NK-92 treated with Interleukin-12 subunit alpha and Interleukin-12 subunit beta, amount 100 ng/mL, for 24 hours (cell line): ENCODE results near the gene LIPI.
"Not testable (repeated sequence)": the region's sequence is repeated elsewhere in the genome, so short reads cannot be mapped to it uniquely, and the experiment has no call there.

ENCODE experiments used
- DNase-seq: peaks from one replicate; lab custom pipeline; 2025; lab: John Stamatoyannopoulos, UW

Gene LIPI

DNA sequence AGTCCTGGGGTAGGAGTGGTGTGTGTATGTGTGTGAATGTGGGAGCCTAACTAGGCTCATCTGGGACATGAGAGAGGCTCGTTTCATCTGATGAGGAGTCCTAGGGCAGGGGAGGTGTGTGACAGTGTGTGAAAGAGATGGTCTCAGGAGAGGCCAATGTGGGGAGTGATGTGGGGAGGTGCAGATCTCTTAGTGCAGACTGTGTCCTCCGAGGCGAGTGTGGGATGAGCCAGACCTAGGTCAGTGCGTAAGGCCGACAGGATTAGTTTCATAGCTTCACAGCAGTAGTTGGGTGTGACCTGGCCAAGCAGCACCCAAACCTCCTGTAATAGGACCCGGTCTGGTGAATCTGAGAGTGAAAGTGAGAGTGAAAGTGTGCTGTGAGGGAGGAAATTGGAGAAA is 94.7 kb downstream of the LIPI start:
- DNase-seq = no peak

DNA sequence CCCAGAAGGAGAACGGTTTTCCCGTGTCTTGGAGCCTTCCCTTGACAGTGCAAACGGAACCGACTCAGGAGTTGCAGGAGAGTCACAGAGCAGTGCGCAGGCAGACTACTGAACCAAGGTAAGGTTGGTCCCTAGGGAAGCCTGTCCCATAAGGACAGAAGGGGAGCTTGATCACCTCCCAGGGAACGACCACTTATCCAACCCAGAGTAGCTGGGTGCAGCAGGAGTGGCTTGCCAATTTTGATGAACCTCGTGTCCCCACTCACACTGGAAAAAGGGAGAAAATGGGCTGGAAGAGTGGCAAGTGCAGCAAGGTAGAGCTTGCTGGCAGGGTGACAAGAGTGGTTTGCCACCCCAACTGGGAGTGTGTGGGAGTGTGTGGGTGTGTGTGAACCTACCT is 95.1 kb downstream of the LIPI start:
- DNase-seq = no peak

DNA sequence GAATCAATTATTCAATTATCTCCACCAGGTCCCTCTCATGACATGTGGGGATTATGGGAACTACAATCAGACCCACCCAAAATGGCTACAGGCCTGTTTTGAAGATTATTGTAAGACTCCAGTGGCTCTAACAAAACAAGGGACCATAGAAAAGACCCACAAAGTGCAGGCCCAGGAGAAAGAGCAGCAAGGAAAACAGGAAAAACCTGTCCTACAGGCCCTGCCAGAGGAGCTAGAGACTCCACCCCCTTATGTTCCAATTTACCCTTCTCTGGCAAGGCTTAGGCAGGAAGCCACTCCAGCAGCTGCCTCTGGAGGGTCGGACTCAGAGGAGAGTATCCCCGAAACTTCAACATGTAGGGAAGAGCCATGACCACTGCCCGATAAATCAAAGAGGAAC is 96.5 kb downstream of the LIPI start:
- no peak for DNase-seq

DNA sequence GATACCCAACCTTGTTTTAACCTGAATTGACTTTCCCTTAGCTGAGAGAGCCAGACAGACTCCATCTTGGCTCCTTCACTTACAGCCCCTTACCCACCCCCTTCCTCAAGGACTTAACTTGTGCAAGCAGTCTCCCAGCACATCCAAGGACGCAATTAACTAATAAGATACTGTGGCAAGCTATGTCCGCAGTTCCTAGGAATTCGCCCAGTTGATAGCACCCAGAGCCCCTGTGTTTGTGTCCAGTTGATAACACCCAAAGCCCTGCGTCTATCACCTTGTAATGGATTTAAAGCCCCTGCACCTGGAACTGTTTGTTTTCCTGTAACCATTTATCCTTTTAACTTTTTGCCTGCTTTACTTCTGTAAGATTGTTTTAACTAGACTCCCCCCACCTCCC is 106.2 kb downstream of the LIPI start:
- not testable (repeated sequence) for DNase-seq

DNA sequence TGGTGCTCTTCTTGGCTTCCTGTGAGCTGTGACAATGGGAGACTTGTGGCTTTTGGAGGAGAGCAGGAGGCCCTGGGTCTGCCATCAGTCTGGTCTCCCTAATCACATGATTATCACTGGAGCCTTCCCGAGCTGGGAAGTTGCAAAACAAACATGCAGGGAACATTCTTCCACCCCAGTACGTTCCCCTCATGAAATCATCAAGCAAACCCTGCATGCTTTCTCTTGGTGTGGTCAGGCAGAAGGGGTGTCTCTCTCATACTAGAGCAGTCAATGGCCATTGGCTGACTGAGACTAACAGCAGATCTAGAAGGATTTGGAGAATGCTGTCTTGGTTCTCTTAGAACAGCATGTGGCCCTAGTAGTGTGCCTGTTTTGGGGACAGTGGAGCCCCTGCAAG is 111.2 kb downstream of the LIPI start:
- DNase-seq = no peak

DNA sequence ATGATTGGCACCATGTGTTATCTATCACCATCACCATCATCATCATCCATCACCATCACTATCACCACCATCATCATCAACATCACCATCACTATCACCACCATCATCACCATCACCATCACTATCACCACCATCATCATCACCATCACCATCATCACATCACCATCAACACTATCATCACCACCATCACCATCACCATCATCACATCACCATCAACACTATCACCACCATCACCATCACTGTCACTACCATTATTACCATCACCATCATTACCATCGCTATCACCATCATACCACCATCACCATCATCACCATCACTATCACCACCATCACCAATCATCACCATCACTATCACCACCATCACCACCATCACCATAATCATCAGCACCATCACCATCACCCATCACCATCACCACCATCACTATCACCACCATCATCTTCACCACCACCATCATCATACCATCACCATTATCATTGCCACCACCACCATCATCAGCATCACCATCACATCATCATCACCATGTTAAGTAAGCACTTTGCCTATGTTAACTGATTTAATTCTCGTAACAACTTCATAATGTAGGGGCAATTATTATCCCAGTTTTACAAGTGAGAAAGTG is 112.8 kb downstream of the LIPI start:
- DNase-seq = no peak

DNA sequence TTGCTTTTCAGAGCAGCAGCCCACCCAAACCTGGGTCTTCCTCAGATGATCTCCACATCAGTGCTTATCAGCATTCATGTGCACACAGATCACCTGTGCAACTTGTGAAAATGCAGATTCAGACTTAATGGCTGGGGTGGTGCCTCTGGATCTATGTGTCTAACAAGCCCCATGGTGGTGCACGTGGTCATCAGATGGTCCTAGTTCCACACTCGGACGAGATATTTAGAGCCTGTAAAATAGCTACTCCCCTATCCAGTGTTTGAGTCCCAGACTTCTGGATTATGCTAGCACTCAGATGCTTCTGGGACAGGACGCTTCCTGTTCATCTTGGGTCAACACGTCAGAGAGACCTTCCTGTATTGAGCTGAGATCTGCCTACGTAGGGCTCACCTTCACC is 114.2 kb downstream of the LIPI start:
- DNase-seq = no peak

DNA sequence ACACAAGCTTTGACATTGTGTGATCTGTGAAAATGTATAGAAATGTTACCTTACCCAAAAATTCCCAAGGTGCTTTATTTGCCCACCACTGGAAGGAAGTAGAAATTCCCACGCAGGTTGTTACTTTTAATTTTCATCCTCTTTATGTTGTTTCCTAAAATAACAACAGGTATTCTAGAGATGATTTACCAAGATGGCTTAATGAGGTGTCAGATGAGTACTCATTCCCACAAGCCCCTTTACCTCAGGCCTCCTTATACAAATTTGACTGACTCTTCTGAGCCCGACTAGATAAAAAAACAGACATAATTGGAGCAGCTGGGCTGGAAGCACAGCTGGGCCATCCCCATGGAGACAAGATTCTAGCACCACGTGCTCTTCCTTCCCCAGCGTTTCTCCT is 114.6 kb downstream of the LIPI start:
- no peak for DNase-seq

DNA sequence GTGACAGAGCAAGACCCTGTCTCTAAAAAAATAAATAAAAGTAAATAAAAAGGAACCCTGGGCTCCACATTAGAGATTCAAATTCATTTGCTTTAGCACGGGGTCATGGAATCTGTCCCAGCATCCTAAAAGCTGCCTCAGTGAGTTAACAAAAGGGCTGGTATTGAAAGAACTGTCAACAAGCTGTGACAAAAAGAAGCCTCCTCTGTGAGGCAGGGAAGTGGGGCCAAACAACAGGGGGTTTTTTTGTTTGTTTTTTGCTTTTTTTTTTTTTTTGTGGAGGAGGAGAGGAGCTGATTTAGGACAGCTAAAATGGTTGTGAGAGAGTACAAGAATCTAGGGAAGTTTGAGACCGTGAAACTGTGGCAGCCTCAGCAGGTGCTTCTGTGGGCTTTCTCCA is 115.7 kb downstream of the LIPI start:
- no peak for DNase-seq

DNA sequence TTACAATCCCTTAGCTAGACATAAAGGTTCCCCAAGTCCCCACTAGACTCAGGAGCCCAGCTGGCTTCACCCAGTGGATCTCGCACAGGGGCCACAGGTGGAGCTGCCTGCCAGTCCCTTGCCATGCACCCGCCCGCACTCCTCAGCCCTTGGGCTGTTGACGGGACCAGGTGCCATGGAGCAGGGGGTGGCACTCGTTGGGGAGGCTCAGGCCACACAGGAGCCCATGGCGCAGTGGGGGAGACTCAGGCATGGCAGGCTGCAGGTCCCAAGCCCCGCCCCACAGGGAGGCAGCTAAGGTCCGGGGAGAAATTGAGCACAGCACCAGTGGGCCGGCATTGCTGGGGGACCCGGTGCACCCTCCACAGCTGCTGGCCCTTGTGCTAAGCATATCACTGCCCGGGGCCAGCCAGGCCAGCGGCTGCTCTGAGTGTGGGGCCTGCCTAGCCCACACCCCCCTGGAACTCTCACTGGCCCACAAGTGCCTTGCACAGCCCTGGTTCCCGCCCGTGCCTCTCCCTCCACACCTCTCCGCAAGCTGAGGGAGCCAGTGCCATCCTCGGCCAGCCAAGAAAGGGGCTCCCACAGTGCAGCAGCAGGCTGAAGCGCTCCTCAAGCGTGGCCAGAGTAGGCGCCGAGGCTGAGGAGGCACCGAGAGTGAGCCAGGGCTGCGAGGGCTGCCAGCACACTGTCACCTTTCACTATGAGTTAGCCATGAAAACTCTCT is 117.8 kb downstream of the LIPI start:
- no peak for DNase-seq

DNA sequence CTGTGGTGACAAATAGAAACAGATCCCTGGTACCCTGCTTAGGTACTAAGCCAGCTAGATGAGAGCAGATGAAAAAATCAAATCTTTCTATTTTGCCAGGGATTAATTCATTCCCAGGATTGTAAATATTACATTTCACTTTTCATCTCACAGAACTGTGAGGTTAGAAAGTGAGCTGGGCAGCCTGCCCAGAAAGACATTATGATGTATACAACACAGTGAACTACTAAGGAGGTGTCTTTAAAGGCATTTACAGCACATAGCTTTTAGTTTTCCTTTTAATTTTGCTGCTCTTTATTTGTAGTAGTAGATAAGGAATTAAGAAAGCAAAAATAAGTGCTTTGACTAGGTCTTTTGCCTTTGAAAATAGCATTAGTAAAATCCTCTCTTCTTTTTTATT is 120.6 kb downstream of the LIPI start:
- DNase-seq = not testable (repeated sequence)

DNA sequence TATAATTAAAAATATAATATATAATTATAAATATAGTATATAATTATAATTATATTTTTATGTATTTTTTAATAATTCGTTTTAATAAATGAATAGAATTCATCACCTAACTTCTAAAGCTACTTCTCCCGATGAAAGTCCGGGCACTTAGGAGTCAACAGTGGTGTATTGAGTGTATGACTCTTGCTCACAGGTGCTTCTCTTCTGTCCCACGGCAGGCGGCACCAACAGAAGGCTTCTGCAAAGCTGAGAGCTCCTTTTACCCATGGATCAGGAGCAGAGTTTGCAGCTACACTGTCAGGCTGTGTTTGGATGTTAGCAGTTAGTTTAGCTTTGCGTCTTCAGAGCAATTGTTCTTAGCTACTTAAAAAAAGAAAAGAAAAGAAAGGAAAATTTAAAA is 122.4 kb downstream of the LIPI start:
- no peak for DNase-seq

DNA sequence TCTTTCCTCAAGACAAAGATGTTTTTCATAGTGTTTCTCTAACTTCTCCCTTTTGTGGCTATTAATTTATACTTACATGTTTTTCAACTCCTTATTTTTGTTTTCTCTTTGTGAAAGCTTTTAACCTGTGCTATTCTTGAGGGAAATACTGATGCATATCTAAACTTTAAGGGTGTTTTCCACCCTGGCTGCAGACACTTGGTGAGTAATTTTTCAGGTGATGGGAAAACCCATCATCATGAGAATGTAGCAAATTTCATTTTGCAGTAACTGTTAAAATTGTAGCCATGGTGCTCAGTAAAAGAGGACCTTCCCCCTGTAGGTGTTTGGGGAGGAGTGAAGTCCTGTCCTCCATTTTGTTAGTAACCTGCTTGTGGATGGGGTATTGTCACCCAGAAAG is 124.2 kb downstream of the LIPI start:
- no peak for DNase-seq

DNA sequence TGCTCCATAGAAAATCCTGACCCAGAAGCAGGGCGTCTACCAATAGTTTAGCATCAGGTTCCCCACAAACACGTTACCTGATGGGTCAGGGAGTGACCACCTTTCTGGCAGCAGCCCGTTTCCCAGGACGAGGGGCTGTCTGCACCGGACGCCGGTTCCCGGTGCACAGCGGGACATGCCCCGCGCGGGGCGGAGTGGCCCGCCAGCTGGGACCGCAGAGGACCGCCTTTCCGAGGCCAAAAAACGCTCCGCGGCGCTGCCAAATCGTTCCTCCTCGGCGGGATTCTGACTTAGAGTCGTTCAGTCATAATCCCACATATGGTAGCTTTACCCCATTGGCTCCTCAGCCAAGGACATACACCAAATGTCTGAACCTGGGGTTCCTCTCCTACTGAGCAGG is 126.1 kb downstream of the LIPI start:
- no peak for DNase-seq

DNA sequence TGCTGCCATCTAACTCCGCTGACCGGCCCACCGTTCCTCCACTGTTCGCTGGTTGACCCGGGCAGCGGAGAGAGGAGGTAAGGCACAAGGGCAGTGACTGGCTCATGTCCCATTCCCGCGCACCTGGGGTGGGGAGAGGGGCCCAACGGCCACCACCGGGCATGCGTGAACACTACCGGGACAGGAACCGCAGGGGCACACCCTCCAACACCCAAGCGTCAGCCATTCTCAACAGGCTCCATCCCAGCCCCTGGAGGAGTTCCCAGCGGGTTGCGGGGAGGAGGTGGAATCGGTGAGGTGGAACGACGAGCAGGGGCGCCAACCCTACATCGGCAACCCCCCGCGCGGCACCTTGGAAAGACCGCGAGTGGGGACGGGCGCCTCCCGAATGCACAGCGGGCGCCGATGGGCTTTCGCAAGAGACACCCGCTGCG is 126.7 kb downstream of the LIPI start:
- no peak for DNase-seq

DNA sequence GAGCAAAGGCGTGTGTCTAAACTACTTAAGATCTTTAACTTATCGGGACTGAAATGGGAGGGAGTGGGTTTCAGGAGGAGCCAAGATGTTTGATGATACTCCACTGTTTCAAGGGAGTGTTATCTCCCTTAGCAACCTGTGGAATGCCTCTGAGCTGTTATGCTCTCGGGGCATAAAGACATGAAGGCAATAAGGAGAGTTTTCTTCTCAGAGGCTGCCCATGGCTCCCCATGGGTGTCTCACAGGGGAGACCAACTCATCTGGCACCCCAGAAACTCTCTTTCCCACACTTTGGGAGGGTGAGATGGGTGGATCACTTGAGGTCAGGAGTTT is 130.0 kb downstream of the LIPI start:
- DNase-seq = no peak

DNA sequence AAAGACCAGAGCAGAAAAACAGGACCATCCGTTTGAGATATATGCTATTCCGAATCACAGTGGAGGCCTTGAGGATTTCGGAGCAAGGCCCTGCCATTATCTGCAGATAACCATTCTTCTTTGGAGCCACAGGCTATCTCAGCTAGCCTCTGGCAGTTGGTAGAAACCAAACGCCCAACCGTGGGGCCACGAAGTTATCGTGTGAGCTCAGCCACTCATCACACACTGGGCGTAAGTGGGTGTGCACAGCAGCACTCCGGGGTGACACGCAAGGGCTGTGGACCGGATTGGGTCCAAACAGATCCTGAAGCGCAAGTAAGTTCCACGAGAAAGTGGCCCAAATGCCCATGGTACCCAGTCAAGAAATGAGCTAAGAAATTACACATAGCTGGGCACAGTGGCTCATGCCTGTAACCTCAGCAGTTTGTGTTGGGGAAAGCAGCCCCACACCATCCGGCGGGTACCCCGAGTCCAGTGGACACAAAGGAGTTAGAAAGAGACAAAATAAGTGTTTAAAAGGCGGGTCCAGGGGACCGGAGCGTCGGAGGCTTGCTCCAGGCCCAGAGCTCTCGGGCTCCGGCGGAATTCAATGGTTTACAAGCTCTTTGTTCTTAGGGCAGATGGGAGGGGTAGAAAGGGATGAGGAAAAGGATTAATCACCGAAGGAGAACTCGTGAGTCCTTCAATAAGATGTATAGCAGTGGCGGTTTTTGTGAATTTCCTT is 130.6 kb downstream of the LIPI start:
- DNase-seq = no peak

DNA sequence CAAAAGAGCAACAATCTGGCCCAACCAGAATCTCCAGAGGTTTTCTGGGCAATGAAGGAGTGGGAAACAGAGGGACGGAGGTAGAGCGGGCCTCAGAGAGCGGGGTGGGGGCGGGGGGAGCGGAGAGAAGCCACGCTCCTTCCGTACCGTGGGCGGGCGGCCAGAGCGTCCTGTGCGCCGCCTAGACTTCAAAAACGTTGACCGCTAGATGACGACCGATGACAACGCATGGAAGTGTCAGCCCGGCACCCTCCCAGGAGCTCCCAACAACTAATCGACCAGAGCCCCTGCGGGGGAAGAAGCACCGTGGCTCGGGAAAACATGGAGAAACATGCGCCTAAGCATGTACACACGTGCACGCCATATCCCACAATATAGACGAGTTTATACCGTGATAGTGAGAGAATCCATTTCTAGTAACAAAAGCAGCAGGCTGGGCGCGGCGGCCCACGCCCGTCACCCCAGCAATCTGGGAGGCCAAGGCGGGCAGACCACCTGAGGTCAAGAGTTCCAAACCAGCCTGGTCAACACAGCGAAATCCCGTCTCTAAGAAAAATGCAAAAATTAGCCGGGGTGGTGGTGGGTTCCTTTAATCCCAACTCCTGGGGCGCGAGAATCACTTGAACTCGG is 131.9 kb downstream of the LIPI start:
- DNase-seq = no peak

DNA sequence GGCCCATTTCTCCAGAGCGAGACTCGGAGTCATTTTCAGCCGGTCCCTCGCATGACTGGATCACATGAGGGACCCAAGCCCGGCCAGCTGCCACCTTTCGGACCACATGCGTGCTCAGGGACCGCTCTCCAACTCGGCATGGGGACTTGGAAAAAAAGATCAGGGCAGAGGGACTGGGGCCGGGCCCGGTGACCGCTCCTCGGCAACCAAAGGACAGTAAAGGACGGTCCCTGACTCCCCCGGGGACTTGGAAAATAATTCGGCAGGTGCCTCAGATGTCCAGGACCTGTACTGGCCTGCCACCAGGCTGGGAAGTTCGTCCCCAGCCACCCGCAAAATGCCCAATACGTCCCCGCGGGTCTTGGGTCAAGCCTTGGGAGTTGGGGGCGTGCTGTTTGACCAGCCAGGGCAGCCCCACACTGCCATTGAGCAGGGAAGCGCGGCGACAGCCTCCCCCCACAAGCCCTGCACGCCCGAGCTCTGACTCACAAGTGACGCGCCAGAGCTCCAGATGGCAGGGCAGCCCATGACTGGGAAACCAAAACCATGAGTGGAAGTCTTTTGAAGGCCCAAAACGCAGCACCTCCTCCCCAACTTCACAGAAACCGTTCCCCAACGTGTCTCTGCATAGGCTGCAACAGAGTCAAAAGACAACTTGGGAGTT is 134.5 kb downstream of the LIPI start:
- DNase-seq = no peak

DNA sequence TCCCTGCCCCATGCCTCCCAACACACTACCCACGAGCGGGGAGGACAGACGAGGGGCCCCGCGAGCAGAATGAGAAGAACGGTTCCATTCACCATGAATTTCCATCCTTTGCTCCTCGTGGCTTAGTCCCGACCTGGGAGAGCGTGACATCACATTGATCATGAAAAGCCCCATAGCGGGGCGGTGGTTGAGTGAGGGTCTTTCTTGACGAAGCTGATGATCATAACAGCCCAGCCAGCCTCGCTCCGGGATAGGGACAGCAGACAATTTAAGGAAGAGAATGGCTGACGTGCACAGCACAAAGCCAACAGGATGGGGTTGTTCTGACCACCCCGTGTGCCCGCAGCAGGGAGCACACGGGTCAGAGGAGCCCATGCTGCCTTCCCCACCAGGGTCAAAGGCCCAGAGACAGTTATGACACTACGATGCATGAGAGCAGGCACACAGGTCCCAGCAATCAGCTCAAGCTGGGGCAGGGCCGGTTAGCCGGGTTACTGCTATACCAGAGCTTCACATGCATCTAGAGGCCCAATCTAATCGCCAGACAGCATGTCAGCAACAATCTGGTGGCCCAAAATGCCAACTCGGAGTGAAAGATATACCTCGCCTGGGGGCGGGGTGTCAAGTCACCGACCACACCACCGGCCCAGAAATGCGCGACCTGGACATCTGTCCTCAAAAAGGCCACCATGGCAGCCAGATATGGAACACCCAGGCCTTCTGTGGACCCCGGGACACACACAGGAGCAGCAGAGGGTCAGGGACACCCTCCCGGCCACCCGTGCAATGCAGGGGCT is 135.2 kb downstream of the LIPI start:
- DNase-seq = no peak

DNA sequence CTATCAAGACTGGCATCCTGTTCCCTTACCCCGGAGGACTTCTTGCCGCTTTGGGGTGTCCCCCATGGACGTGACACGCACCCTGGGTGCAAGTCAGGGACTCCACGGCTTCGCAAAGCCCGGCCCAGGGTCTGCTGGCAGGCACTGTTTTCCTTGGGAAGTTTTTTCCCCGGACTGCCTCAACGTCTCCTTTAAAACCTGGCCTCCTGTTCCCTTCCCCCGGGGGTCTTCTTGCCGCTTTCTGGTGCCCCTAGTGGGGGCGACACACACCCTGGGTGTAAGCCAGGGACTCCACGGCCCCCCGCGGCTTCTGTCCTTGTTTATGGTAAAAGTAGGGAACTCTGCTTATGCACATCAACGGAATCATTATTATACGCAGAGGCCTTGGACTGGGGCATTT is 136.6 kb downstream of the LIPI start:
- DNase-seq = no peak

DNA sequence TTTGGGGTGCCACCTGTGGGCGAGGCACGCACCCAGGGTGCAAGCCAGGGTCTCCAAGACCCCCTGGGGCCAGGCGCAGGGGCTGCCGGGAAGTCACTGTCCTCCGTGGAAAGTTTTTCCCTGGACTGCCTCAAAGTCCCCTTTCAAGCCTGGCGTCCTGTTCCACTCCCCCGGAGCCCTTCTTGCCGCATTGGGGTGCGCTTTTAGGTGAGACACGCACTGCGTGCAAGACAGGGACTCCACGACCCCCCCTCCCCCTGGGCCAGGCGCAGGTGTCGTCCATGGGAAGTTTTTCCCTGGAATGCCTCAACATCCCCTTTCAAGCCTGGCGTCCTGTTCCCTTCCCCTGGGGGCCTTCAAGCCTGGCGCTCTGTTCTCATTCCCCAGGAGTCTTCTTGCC is 137.1 kb downstream of the LIPI start:
- DNase-seq = no peak
